HG03432 (cell line): ENCODE data around the gene ATP5MK.
A peak's percentile ranks its signal among the peaks of the same experiment; 100 is the strongest.
"Not testable (repeated sequence)": the region's sequence is repeated elsewhere in the genome, so short reads cannot be mapped to it uniquely, and the experiment has no call there.

Source experiments
- ATAC-seq: cut with Tn5 transposase; IDR thresholded peaks from one replicate; pipeline ENCODE4 v1.9.1; 2021; ENCODE audit warnings: mild to moderate bottlenecking, moderate library complexity; ENCODE audit not compliant: unreplicated experiment

The ATP5MK gene, protein sequence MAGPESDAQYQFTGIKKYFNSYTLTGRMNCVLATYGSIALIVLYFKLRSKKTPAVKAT

GRCh38 chr10:103396067-103396788, at the start of gene ATP5MK, which contains the start of gene PDCD11:
TSS of gene ATP5MK (minus strand) at chr10:103396475. CDS start at chr10:103392457, 4,018 bp downstream.
TSS of gene PDCD11 (plus strand) at chr10:103396626. CDS start at chr10:103398427, 1,801 bp downstream.
- ATAC-seq, result peak; percentile 98

- no peak for ATAC-seq
Observed at GRCh38 chr10:103445366-103445765, 49.1 kb upstream of the ATP5MK start.

DNA sequence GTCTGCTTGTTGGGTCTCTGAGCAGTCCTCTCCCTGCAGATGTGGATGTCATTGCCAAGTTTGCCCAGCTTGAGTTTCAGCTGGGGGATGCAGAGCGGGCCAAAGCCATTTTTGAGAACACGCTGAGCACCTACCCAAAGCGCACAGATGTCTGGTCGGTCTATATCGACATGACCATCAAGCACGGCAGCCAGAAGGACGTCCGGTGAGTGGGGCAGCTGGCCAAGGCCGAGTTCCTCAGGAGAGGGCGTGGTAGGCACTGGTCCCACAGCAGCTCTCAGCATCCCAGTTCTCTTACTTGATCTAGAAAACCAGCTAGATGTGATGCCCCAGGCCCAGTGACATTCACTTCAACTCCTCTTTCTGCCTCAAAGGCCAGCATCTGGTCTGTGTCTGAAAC, 48.2 kb upstream of the ATP5MK start:
- ATAC-seq, result no peak

GRCh38 chr10:103443475-103444185, 47.4 kb upstream of the ATP5MK start:
- ATAC-seq, result no peak

DNA sequence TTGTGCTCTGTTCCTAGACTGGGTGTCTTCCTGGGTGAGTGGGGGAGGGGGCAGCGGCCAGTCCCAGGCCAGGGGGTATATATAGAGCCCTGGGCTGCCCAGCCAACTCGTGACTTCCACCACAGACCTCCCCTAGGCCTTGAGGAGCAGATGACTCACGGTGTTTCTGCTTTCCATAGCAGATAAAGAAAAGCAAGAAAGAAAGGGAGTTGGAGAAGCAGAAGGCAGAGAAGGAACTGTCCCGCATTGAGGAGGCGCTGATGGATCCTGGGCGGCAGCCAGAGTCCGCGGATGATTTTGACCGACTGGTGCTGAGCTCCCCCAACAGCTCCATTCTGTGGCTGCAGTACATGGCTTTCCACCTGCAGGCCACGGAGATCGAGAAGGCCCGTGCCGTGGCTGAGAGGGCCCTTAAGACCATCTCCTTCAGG, 45.8 kb upstream of the ATP5MK start:
- ATAC-seq, result no peak

- ATAC-seq, result no peak
Observed at GRCh38 chr10:103441611-103442010, 45.3 kb upstream of the ATP5MK start.

DNA sequence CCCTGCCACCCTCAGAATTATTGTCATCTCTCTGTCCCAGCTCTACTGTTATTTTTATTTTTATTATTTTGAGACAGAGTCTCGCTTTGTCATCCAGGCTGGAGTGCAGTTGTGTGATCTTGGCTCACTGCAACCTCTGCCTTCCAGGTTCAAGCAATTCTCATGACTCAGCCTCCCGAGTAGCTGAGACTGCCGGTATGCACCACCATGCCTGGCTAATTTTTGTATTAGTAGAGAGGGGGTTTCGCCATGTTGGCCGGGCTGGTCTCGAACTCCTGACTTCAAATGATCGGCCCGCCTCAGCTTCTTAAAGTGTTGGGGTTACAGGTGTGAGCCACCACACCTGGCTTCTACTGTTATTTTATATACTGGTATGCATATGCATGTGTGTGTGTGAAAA, 44.9 kb upstream of the ATP5MK start:
- ATAC-seq, result no peak

DNA sequence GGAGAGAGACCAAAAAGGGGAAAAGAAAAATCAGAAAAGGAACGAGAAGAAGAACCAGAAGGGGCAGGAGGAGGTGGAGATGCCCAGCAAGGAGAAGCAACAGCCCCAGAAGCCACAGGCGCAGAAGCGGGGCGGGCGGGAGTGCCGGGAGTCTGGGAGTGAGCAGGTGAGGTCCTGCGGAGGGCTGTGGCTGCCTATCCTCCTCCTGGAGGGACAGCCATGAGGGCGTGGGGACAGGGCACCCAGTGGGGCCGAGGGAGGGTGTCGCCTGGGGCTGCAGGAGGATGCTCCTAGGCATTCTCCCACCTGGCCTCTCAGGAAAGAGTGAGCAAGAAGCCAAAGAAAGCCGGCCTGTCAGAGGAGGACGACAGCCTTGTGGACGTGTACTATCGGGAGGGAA, 44.1 kb upstream of the ATP5MK start:
- ATAC-seq, result no peak

- ATAC-seq, result no peak
Observed at GRCh38 chr10:103439776-103440175, 43.5 kb upstream of the ATP5MK start.

DNA sequence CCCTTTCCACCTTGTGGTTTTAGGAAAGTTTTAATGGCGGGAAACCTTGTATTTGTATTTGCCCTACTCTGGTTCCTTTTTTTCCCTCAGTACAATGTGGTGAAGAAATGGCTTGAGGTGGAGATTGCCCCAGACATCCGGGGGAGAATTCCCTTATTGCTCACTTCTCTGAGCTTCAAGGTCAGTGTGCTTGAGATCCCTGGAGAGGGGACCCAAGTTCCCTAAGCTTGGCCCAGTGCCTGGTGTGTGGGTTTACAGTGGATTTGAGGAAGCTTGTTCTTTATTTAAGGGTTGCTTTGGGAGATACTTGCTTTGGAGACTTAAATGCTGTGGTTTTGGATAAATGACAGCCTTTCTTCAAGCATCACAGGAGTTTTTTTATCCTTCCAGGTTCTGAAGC, 37.6 kb upstream of the ATP5MK start:
- ATAC-seq, result no peak

DNA sequence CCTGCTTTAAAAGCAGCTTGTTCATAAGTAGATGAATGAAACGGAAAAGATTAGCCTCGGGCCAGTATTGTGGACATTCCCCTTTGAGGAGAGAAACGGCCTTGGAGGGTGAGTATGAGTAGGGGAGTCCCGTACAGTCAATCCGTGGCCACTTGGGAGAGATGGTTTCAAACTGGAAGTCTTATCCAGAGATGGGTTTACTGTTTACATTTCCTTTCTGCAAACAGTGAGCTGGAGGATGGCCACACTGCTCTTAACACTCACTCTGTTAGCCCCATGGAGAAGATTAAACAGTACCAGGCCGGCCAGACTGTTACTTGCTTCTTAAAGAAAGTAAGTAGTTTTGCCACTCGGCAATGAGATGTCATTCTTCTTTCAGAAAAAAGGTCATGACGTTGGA, 35.6 kb upstream of the ATP5MK start:
- no peak for ATAC-seq

DNA sequence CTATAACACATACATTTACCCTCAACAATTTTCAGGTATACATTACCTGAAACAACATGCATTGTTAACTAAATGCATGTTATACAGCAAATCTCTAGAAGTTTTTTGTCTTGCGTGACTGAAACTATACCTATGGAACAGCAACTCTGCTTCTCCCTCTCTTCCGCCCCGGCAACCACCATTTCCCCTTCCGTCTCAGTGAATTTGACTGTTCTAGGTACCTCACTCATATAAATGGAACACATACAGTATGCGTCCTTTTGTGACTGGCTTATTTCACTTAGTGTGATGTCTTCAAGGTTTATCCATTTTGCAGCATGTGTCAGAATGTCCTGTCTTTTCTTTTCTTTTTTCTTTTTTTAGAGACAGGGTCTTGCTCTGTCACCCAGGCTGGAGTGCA, 33.4 kb upstream of the ATP5MK start:
- no peak for ATAC-seq

GRCh38 chr10:103428989-103429643, 32.8 kb upstream of the ATP5MK start:
- ATAC-seq, result no peak

DNA sequence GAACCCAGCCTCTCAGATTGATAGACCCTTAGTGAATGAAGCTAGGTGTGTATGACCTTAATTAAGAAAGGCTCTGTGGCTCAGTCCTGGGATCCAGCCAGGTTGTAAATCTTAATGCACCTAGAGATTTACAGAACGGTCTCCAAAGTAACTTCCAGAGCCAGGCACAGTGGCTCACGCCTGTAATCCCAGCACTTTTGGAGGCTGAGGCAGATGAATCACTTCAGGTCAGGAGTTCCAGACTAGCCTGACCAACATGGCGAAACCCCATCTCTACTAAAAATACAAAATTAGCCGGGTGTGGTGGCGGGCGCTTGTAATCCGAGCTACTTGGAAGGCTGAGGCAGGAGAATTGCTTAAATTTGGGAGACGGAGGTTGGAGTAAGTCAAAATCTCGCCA, 31.6 kb upstream of the ATP5MK start:
- no peak for ATAC-seq

DNA sequence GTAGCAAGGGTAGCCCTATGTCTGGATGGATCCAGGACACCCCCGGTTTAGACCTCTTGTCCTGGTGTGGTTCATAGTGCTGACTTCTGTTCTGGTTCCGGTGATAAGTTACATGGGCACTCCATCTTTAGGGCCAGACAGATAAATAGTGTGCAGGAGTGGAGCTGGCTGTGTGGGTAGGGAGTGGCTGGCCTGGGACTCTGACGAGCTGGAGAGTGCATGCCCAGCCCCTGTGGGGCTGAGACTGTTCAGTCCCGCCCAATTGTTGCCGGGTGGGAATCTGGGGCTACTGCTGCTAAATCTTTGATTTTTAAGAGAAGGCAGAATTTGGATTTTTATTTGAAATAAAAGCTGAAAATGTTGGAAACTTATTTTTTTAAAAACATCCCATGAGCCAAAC, 27.5 kb upstream of the ATP5MK start:
- no peak for ATAC-seq

DNA sequence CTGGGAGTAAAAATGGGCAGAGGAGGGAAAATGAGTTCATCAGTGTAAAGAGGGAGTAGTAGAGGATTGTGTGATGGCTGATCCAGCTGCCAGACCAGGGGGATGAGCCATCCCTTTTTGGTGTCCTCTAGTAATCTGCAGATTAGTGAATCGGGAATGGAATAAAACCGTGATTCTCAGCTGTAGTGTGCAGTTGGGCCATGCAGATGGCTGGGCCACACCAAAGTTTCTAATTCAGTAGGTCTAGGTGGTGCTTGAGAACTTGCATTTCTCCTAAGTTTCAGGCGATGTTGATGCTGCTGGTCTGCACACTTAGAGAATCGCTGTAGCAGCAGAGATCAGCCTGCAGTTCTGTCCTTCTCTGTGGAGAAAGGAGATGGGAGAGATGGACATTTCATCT, 22.8 kb upstream of the ATP5MK start:
- ATAC-seq, result no peak

DNA sequence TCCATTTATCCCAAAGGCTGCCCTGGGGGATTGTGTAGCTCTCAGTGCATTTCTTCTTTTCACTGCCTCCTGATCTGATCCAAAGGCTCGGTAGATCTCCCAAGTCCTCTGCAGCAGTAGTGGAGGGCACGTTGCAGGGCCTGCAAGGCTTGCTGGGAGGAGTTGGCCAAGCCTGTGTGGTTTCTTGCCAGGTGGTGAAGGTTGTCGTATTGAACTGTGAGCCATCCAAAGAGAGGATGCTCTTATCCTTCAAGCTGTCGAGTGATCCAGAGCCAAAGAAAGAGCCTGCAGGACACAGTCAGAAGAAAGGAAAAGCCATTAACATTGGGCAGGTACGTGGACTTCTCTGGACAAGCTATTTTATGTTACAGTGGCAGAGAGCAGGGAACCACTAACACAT, 21.3 kb upstream of the ATP5MK start:
- no peak for ATAC-seq

- not testable (repeated sequence) for ATAC-seq
Observed at GRCh38 chr10:103417148-103417469, 20.8 kb upstream of the ATP5MK start.

GRCh38 chr10:103416436-103417147, 20.3 kb upstream of the ATP5MK start:
- ATAC-seq, result no peak

- ATAC-seq, result no peak
Observed at GRCh38 chr10:103415581-103415980, 19.3 kb upstream of the ATP5MK start.

DNA sequence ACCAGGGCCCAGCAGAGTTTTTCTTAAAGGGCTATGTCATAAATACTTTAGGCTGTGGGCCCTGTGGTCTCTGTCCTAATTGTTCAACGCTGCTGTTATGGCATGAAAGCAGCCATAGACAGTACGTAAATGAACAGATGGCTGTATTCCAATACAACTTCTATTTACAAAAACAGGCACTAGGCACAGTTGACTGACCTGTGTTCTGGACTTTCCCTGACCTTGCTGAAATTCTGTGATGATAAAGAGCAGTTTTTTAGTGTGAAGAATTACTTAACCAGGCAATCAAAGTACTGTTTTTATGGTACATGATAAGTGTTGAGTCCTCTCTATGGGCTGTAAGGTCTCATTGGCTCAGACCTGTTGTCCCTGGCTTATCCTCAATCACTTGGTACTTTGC, 17.3 kb upstream of the ATP5MK start:
- ATAC-seq, result no peak
